NCI-H82 (cell line): ENCODE data around the gene DLX6.
A peak's percentile ranks its signal among the peaks of the same experiment; 100 is the strongest.

Experiments
- DNase-seq: peaks from one replicate; lab custom pipeline; 2025; lab: John Stamatoyannopoulos, UW

Gene DLX6

GRCh38 chr7:97011536-97012364 is 6.4 kb downstream of the DLX6 start:
- no peak for DNase-seq

- DNase-seq, result peak; percentile 18
These were observed 7.2 kb downstream of the DLX6 start for GRCh38 chr7:97012365-97013133.

- DNase-seq, result no peak
These were observed 7.9 kb downstream of the DLX6 start for GRCh38 chr7:97013134-97013844.

- DNase-seq, result no peak
These were observed 8.4 kb downstream of the DLX6 start for GRCh38 chr7:97013845-97014134.

- DNase-seq, result no peak
These were observed 8.9 kb downstream of the DLX6 start for GRCh38 chr7:97014145-97014750.

GRCh38 chr7:97015279-97015678 is 9.9 kb downstream of the DLX6 start:
- DNase-seq, result no peak

- no peak for DNase-seq
These were observed 10.5 kb downstream of the DLX6 start for GRCh38 chr7:97015756-97016380.

GRCh38 chr7:97016381-97017191 is 11.2 kb downstream of the DLX6 start:
- peak; percentile 67 for DNase-seq

GRCh38 chr7:97017192-97018125 is 12.1 kb downstream of the DLX6 start:
- DNase-seq, result no peak

- DNase-seq, result no peak
These were observed 12.8 kb downstream of the DLX6 start for GRCh38 chr7:97018126-97018601.

- DNase-seq, result no peak
These were observed 13.6 kb downstream of the DLX6 start for GRCh38 chr7:97018791-97019531.

- DNase-seq, result peak; percentile 12
These were observed 14.4 kb downstream of the DLX6 start for GRCh38 chr7:97019710-97020225.

- no peak for DNase-seq
These were observed 15.2 kb downstream of the DLX6 start for GRCh38 chr7:97020601-97020995.

GRCh38 chr7:97020996-97021746 is 15.8 kb downstream of the DLX6 start:
- DNase-seq, result no peak

GRCh38 chr7:97021747-97022490 is 16.6 kb downstream of the DLX6 start:
- DNase-seq, result no peak

- DNase-seq, result peak; percentile 45
These were observed 17.3 kb downstream of the DLX6 start for GRCh38 chr7:97022491-97023306.
